A673 (cell line): Measurements from ENCODE around the gene HACE1.

Source experiments
- CTCF ChIP-seq: fragments of 300-800, 200-600 bp; sonication (generic); conservative IDR thresholded peaks from 2 replicates; pipeline ENCODE4 v1.5.1; 2017; ENCODE audit warnings: low read depth, mild to moderate bottlenecking, antibody characterized with exemption, low read length, moderate library complexity, mixed read lengths
- EZH2 ChIP-seq: fragments of 200-600 bp; sonication (generic); IDR thresholded peaks from 2 replicates; pipeline ENCODE4 v1.6.1; 2017; ENCODE audit warnings: borderline replicate concordance, low read depth, mild to moderate bottlenecking, mixed read lengths, antibody characterized with exemption, low read length; ENCODE audit not compliant: poor library complexity, severe bottlenecking

GRCh38 chr6:104795363-104795762 lies 64.4 kb downstream of the HACE1 start:
- TF ChIP-seq CTCF (no peak), EZH2 (no peak)
